Thyroid gland (tissue), 4 donors: Measurements from ENCODE around the gene MRPL23. TPM values are rescaled to one million over a fixed set of nuclear protein-coding genes. Genes with fewer than 3 reads are reported as not detected.

Experiments used
- DNase-seq, 2 donors: peaks; one replicate each; pipeline ENCODE4 v3.0.0-alpha.2; 2019
- H3K27ac ChIP-seq, 3 donors: fragments of 200-600 bp; sonication (generic); 1 replicate in 2 of 3; 2 replicates in 1 of 3; pipeline ENCODE4 v1.5.1; 2016 to 2019; ENCODE audit warnings: mild to moderate bottlenecking in 1 of 3, moderate library complexity in 1 of 3
- H3K27me3 ChIP-seq: fragments of 200-600 bp; sonication (generic); one replicate; pipeline ENCODE4 v1.5.1; 2019
- H3K36me3 ChIP-seq, 2 donors: fragments of 200-600 bp; sonication (generic); one replicate each; pipeline ENCODE4 v1.5.1; 2016 to 2019
- H3K4me1 ChIP-seq, 2 donors: fragments of 200-600 bp; sonication (generic); one replicate each; pipeline ENCODE4 v1.5.1; 2017 to 2019
- H3K4me3 ChIP-seq, 3 donors: fragments of 200-600 bp; sonication (generic); replicated peaks in 1 of 3; 1 replicate in 2 of 3; 2 replicates in 1 of 3; pipeline ENCODE4 v1.5.1; 2016; ENCODE audit warnings: mild to moderate bottlenecking in 1 of 3
- H3K9me3 ChIP-seq: fragments of 200-600 bp; sonication (generic); one replicate; pipeline ENCODE4 v1.5.1; 2017
- CTCF ChIP-seq, 6 experiments: fragments of 200-600 bp in 3 of 6; fragments of 450-650 bp in 3 of 6; sonication (generic) in 3 of 6; IDR thresholded peaks; one replicate each; pipeline ENCODE4 v1.5.1; 2016 to 2019; ENCODE audit warnings: antibody characterized with exemption in 6 of 6, mild to moderate bottlenecking in 2 of 6, inconsistent platforms in 1 of 6, moderate library complexity in 1 of 6
- POLR2A ChIP-seq, 2 donors: fragments of 450-650 bp; IDR thresholded peaks; one replicate each; pipeline ENCODE4 v1.6.1; 2017; ENCODE audit warnings: antibody characterized with exemption in 2 of 2, mild to moderate bottlenecking in 2 of 2, moderate library complexity in 1 of 2
- WGBS, 2 donors: methylation state at CpG; one replicate each; pipeline ENCODE4 v1.1.5; 2017; 5-methylcytosine and 5-hydroxymethylcytosine counted together
- intact Hi-C: fragments of 100-400 bp; cut with DNase I; formaldehyde crosslinking; loops from one replicate; pipeline ENCODE4 v1.15.1; 2023
- total RNA-seq, 4 donors: library from RNA; depleted of rRNA; stranded (reverse); fragments of >200 nt; gene quantifications; one replicate each; pipeline ENCODE4 v1.2.3, GENCODE V29; 2016

MRPL23 gene
- total RNA-seq, 4 donors from 2014 or later, result 86.9 to 241 (median 159) TPM

- Histone ChIP-seq H3K4me3 (no peak overlapping the region), H3K27me3 (no peaks in the 10 kb centered on the region), H3K4me1 (no peaks in the 10 kb centered on the region), H3K9me3 (no peaks in the 10 kb centered on the region), H3K27ac (no peak overlapping the region), H3K36me3 (no peaks in the 10 kb centered on the region)
- TF ChIP-seq CTCF (IDR thresholded peaks at IDR 0.05) (no peak), POLR2A (IDR thresholded peaks at IDR 0.05) (no peak)
- no peak for DNase-seq
- intact Hi-C loops, result no loop called here
- WGBS, 2 donors, result no CpG with 5 or more reads among the region's 6 CpGs
Measured at GRCh38 chr11:1949302-1949701, 2.2 kb downstream of the MRPL23 start.

GRCh38 chr11:1949922-1950321, 2.8 kb downstream of the MRPL23 start:
- no peak for DNase-seq
- no peaks in the 10 kb centered on the region for H3K36me3 ChIP-seq
- no peak overlapping the region for H3K4me3 ChIP-seq
- H3K9me3 ChIP-seq, result no peaks in the 10 kb centered on the region
- intact Hi-C loops, result no loop called here
- WGBS, 2 donors, result no CpG with 5 or more reads among the region's 15 CpGs
- TF ChIP-seq POLR2A (IDR thresholded peaks at IDR 0.05), result no peak
- no peak for TF ChIP-seq CTCF (IDR thresholded peaks at IDR 0.05)
- no peaks in the 10 kb centered on the region for H3K4me1 ChIP-seq
- H3K27me3 ChIP-seq, result no peaks in the 10 kb centered on the region
- no peak overlapping the region for H3K27ac ChIP-seq

- WGBS, 2 donors, result no CpG with 5 or more reads among the region's 29 CpGs
- TF ChIP-seq CTCF (IDR thresholded peaks at IDR 0.05) (no peak), POLR2A (IDR thresholded peaks at IDR 0.05) (no peak)
- Histone ChIP-seq H3K9me3 (no peaks in the 10 kb centered on the region), H3K27me3 (no peaks in the 10 kb centered on the region), H3K27ac (no peak overlapping the region), H3K4me3 (no peak overlapping the region), H3K36me3 (no peaks in the 10 kb centered on the region), H3K4me1 (no peaks in the 10 kb centered on the region)
- intact Hi-C loops, result no loop called here
- no peak for DNase-seq
Measured at GRCh38 chr11:1952806-1953482, 5.8 kb downstream of the MRPL23 start.

- Histone ChIP-seq H3K27me3 (no peaks in the 10 kb centered on the region), H3K4me1 (no peaks in the 10 kb centered on the region), H3K36me3 (no peaks in the 10 kb centered on the region), H3K9me3 (no peaks in the 10 kb centered on the region), H3K27ac (no peak overlapping the region), H3K4me3 (no peak overlapping the region)
- WGBS, 2 donors, result 0 to 20% methylated on average over 1 to 2 of the region's 23 CpGs
- intact Hi-C loops, result no loop called here
- DNase-seq, result no peak
- TF ChIP-seq POLR2A (IDR thresholded peaks at IDR 0.05) (no peak), CTCF (IDR thresholded peaks at IDR 0.05) (peak in 1 of 6 experiments; percentile 29)
Measured at GRCh38 chr11:1953489-1954266, 6.5 kb downstream of the MRPL23 start.

GRCh38 chr11:1958367-1958766, 11.2 kb downstream of the MRPL23 start:
- H3K4me1 ChIP-seq, result no peaks in the 10 kb centered on the region
- no peaks in the 10 kb centered on the region for H3K27me3 ChIP-seq
- no peak for TF ChIP-seq POLR2A (IDR thresholded peaks at IDR 0.05)
- TF ChIP-seq CTCF (IDR thresholded peaks at IDR 0.05), result no peak
- intact Hi-C loops, result no loop called here
- WGBS, 2 donors, result no CpG with 5 or more reads among the region's 18 CpGs
- H3K27ac ChIP-seq, result no peak overlapping the region
- no peak for DNase-seq
- no peaks in the 10 kb centered on the region for H3K36me3 ChIP-seq
- H3K9me3 ChIP-seq, result no peaks in the 10 kb centered on the region
- H3K4me3 ChIP-seq, result no peak overlapping the region
